ENCODE results near the gene CELF4. TPM values are rescaled to one million over a fixed set of nuclear protein-coding genes. Genes with fewer than 3 reads are reported as not detected.

The CELF4 gene
- polyA plus RNA-seq, 1 experiment: not detected

- TF ChIP-seq, protein P1, sequence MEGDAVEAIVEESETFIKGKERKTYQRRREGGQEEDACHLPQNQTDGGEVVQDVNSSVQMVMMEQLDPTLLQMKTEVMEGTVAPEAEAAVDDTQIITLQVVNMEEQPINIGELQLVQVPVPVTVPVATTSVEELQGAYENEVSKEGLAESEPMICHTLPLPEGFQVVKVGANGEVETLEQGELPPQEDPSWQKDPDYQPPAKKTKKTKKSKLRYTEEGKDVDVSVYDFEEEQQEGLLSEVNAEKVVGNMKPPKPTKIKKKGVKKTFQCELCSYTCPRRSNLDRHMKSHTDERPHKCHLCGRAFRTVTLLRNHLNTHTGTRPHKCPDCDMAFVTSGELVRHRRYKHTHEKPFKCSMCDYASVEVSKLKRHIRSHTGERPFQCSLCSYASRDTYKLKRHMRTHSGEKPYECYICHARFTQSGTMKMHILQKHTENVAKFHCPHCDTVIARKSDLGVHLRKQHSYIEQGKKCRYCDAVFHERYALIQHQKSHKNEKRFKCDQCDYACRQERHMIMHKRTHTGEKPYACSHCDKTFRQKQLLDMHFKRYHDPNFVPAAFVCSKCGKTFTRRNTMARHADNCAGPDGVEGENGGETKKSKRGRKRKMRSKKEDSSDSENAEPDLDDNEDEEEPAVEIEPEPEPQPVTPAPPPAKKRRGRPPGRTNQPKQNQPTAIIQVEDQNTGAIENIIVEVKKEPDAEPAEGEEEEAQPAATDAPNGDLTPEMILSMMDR (IDR thresholded peaks at IDR 0.05; ENCODE audit: low read depth, low read length): no peak
- no peaks in the 10 kb centered on the region for H3K9me3 ChIP-seq (ENCODE audit: control insufficient read depth, insufficient read depth, low read length)
- ChIA-PET POLR2A (no interaction called here), CTCF (interaction anchor here (2.1 kb wide), 1 partner anchor 9 kb away, joined by 8 read pairs; no protein-coding TSS in a partner anchor)
- H3K27ac ChIP-seq (ENCODE audit: low read depth, low read length): no peak overlapping the region
- H3K4me3 ChIP-seq (ENCODE audit: low read depth, low read length): no peak overlapping the region
- peaks cover 7% of the 10 kb centered on the region for H3K27me3 ChIP-seq (ENCODE audit: control insufficient read depth, insufficient read depth, low read length)
- DNase-seq (ENCODE audit: low read depth, low spot score): no peak
These were observed 252.0 kb downstream of the CELF4 start for GRCh38 chr18:37313624-37314023.

DNA sequence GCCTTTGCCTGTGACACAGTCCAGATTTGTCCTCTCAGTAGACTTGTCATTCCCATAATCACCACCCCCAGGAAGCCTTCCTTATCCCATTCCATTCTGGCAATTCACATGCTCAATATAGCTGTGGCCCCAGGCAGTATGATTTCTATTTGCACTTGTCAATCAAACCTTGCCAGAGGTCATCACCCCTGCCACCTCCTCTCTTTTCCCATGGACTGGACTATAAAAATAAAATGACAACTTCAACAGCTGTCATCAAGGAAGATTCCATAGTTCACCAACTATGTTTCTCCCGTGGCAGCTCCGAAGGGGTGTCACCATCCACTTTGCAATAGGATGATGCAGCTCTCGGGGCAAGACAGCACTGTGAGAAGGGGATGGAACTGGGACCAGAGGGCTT lies 255.7 kb downstream of the CELF4 start:
- Histone ChIP-seq H3K27ac (ENCODE audit: low read depth, low read length) (no peak overlapping the region), H3K4me3 (ENCODE audit: low read depth, low read length) (no peak overlapping the region), H3K27me3 (ENCODE audit: control insufficient read depth, insufficient read depth, low read length) (peaks cover 8% of the 10 kb centered on the region), H3K9me3 (ENCODE audit: control insufficient read depth, insufficient read depth, low read length) (no peaks in the 10 kb centered on the region)
- no peak for DNase-seq (ENCODE audit: low read depth, low spot score)
- ChIA-PET POLR2A (no interaction called here), CTCF (no interaction called here)
- TF ChIP-seq, protein P1 (IDR thresholded peaks at IDR 0.05; ENCODE audit: low read depth, low read length): no peak

GRCh38 chr18:37309059-37309458 lies 256.5 kb downstream of the CELF4 start:
- CTCF ChIA-PET: no interaction called here
- POLR2A ChIA-PET: no interaction called here
- Histone ChIP-seq H3K27me3 (ENCODE audit: control insufficient read depth, insufficient read depth, low read length) (peaks cover 7% of the 10 kb centered on the region), H3K4me3 (ENCODE audit: low read depth, low read length) (no peak overlapping the region), H3K9me3 (ENCODE audit: control insufficient read depth, insufficient read depth, low read length) (no peaks in the 10 kb centered on the region), H3K27ac (ENCODE audit: low read depth, low read length) (no peak overlapping the region)
- TF ChIP-seq, protein P1 (IDR thresholded peaks at IDR 0.05; ENCODE audit: low read depth, low read length): no peak
- DNase-seq (ENCODE audit: low read depth, low spot score): no peak

DNA sequence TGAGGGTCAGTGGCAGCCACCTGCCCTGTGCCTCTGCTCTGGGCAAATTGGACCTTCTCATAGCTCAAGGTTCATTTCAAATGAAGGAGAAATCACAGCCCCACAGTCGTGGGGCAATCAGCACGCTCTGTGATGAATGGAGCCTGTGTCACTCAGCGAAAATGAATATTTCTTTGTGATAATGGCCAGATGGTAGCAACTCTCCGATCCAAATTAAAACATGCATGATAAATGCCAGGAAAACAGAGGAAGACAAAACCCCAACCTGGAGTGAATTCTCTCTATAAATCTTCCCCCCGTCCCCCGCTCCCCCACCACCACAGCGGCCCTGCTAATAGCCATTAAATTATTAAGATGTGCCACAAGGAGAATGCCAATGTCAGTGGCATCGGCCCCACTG lies 258.4 kb downstream of the CELF4 start:
- H3K27ac ChIP-seq (ENCODE audit: low read depth, low read length): no peak overlapping the region
- no peaks in the 10 kb centered on the region for H3K9me3 ChIP-seq (ENCODE audit: control insufficient read depth, insufficient read depth, low read length)
- H3K27me3 ChIP-seq (ENCODE audit: control insufficient read depth, insufficient read depth, low read length): peaks cover 3% of the 10 kb centered on the region
- POLR2A ChIA-PET: no interaction called here
- H3K4me3 ChIP-seq (ENCODE audit: low read depth, low read length): no peak overlapping the region
- TF ChIP-seq, protein P1 (IDR thresholded peaks at IDR 0.05; ENCODE audit: low read depth, low read length): no peak
- CTCF ChIA-PET: no interaction called here
- no peak for DNase-seq (ENCODE audit: low read depth, low spot score)

- TF ChIP-seq, protein P1 (IDR thresholded peaks at IDR 0.05; ENCODE audit: low read depth, low read length): no peak
- CTCF ChIA-PET: no interaction called here
- DNase-seq (ENCODE audit: low read depth, low spot score): no peak
- peaks cover 3% of the 10 kb centered on the region for H3K27me3 ChIP-seq (ENCODE audit: control insufficient read depth, insufficient read depth, low read length)
- H3K4me3 ChIP-seq (ENCODE audit: low read depth, low read length): no peak overlapping the region
- H3K9me3 ChIP-seq (ENCODE audit: control insufficient read depth, insufficient read depth, low read length): no peaks in the 10 kb centered on the region
- no peak overlapping the region for H3K27ac ChIP-seq (ENCODE audit: low read depth, low read length)
- POLR2A ChIA-PET: no interaction called here
These were observed 259.2 kb downstream of the CELF4 start for GRCh38 chr18:37306432-37306831.

Data from AG04450 (cell line).